B cell (primary cell): ENCODE results near the gene CILP2. TPM values are rescaled to one million over a fixed set of nuclear protein-coding genes. Genes with fewer than 3 reads are reported as not detected.
A peak's percentile ranks its signal among the peaks of the same experiment; 100 is the strongest.

Source experiments
- ATAC-seq: fragments of 200-7000 bp; cut with Tn5 transposase; one replicate; pipeline ENCODE4 v1.10.0; 2021; ENCODE audit warnings: low read depth, mild to moderate bottlenecking, moderate number of reproducible peaks, moderate library complexity
- CTCF ChIA-PET: fragments of 350-600 bp; sonication (Branson Sonifier 250); formaldehyde crosslinking; loops from one replicate; lab custom pipeline; 2021; ENCODE audit warnings: antibody characterized with exemption, inconsistent platforms; lab: Charles Lee
- POLR2A ChIA-PET: fragments of 350-600 bp; sonication (Branson Sonifier 250); formaldehyde crosslinking; loops from one replicate; lab custom pipeline; 2021; ENCODE audit warnings: antibody characterized with exemption; lab: Charles Lee
- DNase-seq: peaks from one replicate; pipeline ENCODE4 v3.0.0; 2013
- H2AFZ ChIP-seq: 2 replicates; pipeline ENCODE4 v1.6.1; 2012; ENCODE audit warnings: mild to moderate bottlenecking, low read depth, low read length; ENCODE audit not compliant: insufficient read depth, poor library complexity, severe bottlenecking
- H3K27ac ChIP-seq, 2 donors: 1 replicate in 1 of 2; 2 replicates in 1 of 2; pipeline ENCODE4 v1.5.1; 2012 to 2013; ENCODE audit warnings: low read length in 2 of 2, mild to moderate bottlenecking in 2 of 2, moderate library complexity in 1 of 2
- H3K27me3 ChIP-seq, 4 experiments: fragments of 200-600 bp in 1 of 4; sonication (generic) in 1 of 4; replicated peaks in 1 of 4; 1 replicate in 2 of 4; 2 replicates in 2 of 4; pipeline versions ENCODE4 v1.6.1 to v1.7.0; 2013 to 2016; ENCODE audit warnings: low read length in 3 of 4, mild to moderate bottlenecking in 2 of 4, mixed read lengths in 1 of 4, moderate library complexity in 1 of 4; ENCODE audit not compliant: insufficient read depth in 4 of 4, control insufficient read depth in 3 of 4; ENCODE audit errors: control extremely low read depth in 1 of 4
- H3K36me3 ChIP-seq, 2 experiments: replicated peaks in 1 of 2; 1 replicate in 1 of 2; 2 replicates in 1 of 2; pipeline versions ENCODE4 v1.6.1 to v1.7.1; 2013; ENCODE audit warnings: low read length in 1 of 2; ENCODE audit not compliant: insufficient read depth in 2 of 2, control insufficient read depth in 1 of 2; ENCODE audit errors: control extremely low read depth in 1 of 2, extremely low read depth in 1 of 2
- H3K4me1 ChIP-seq, 2 donors: fragments of 200-600 bp in 1 of 2; sonication (generic) in 1 of 2; 1 replicate in 1 of 2; 2 replicates in 1 of 2; pipeline versions ENCODE4 v1.5.1 to v1.6.1; 2013 to 2017; ENCODE audit warnings: low read length in 2 of 2; ENCODE audit not compliant: control insufficient read depth in 2 of 2, insufficient read depth in 2 of 2
- H3K4me2 ChIP-seq: replicated peaks from 2 replicates; pipeline ENCODE3; 2012; ENCODE audit warnings: mild to moderate bottlenecking, low read depth, low read length; ENCODE audit not compliant: poor library complexity, severe bottlenecking
- H3K4me3 ChIP-seq, 5 experiments: fragments of 200-600 bp in 1 of 5; sonication (generic) in 1 of 5; 1 replicate in 3 of 5; 2 replicates in 2 of 5; pipeline versions ENCODE4 v1.5.1 to v1.7.0; 2011 to 2016; ENCODE audit warnings: low read length in 4 of 5, mild to moderate bottlenecking in 4 of 5, low read depth in 2 of 5, control low read depth in 1 of 5, moderate library complexity in 1 of 5; ENCODE audit not compliant: insufficient read depth in 1 of 5; ENCODE audit errors: control extremely low read depth in 1 of 5, extremely low read depth in 1 of 5
- H3K79me2 ChIP-seq: fragments of 200-600 bp; sonication (generic); one replicate; pipeline ENCODE4 v1.6.0; 2016; ENCODE audit warnings: low read length; ENCODE audit not compliant: control insufficient read depth, insufficient read depth
- H3K9ac ChIP-seq: fragments of 200-600 bp; sonication (generic); 2 replicates; pipeline ENCODE4 v1.6.1; 2017; ENCODE audit warnings: mild to moderate bottlenecking, low read length, moderate library complexity
- H3K9me3 ChIP-seq, 3 donors: one replicate each; pipeline versions ENCODE4 v1.6.1 to v1.7.1; 2013; ENCODE audit warnings: low read length in 2 of 3; ENCODE audit not compliant: control insufficient read depth in 2 of 3, insufficient read depth in 1 of 3; ENCODE audit errors: control extremely low read depth in 1 of 3
- H4K20me1 ChIP-seq: 2 replicates; pipeline ENCODE4 v1.6.0; 2012; ENCODE audit warnings: mild to moderate bottlenecking, low read length; ENCODE audit not compliant: insufficient read depth, control insufficient read depth, poor library complexity, severe bottlenecking
- H3K27ac Mint-ChIP-seq: one replicate; pipeline ENCODE4 v1.8.0; 2021; ENCODE audit warnings: mixed read lengths
- H3K27me3 Mint-ChIP-seq: one replicate; pipeline ENCODE4 v1.8.0; 2021; ENCODE audit warnings: mixed read lengths
- H3K4me1 Mint-ChIP-seq: one replicate; pipeline ENCODE4 v1.8.0; 2021; ENCODE audit warnings: mixed read lengths
- H3K4me3 Mint-ChIP-seq: one replicate; pipeline ENCODE4 v1.8.0; 2021; ENCODE audit warnings: mixed read lengths
- H3K9me3 Mint-ChIP-seq: one replicate; pipeline ENCODE4 v1.8.0; 2022; ENCODE audit warnings: mixed read lengths; ENCODE audit not compliant: insufficient read depth
- CTCF ChIP-seq: fragments of 200-600 bp; IDR thresholded peaks from one replicate; pipeline ENCODE4 v1.8.0; 2022; ENCODE audit warnings: antibody characterized with exemption, mild to moderate bottlenecking
- EZH2 ChIP-seq: IDR thresholded peaks from 2 replicates; pipeline ENCODE4 v1.6.1; 2012; ENCODE audit warnings: borderline replicate concordance, low read depth, mild to moderate bottlenecking, moderate library complexity, low read length; ENCODE audit not compliant: insufficient read depth, poor library complexity, severe bottlenecking
- WGBS: methylation state at CpG from one replicate; pipeline ENCODE4 v1.1.5; 2013; ENCODE audit warnings: missing lambda C conversion rate; ENCODE audit not compliant: insufficient coverage; 5-methylcytosine and 5-hydroxymethylcytosine counted together
- intact Hi-C: fragments of 100-400 bp; cut with micrococcal nuclease; formaldehyde crosslinking; loops from one replicate; pipeline ENCODE4 v1.10.0; 2022
- polyA plus RNA-seq: library from polyadenylated mRNA; depleted of rRNA; stranded (reverse); fragments of >200 nt; gene quantifications from 2 replicates; pipeline ENCODE4 v1.2.3, GENCODE V29; 2012
- total RNA-seq, 2 donors: library from RNA; stranded (reverse); fragments of 120-200 nt in 1 of 2; gene quantifications; 1 replicate in 1 of 2; 2 replicates in 1 of 2; pipeline versions ENCODE4 v1.2.3 to v1.2.4, GENCODE V29; 2013 to 2022

The CILP2 gene
- total and polyA plus RNA-seq, 2 donors (not counting 1 experiment from before 2014, with no cell fraction given): 0.04 to 0.12 TPM

GRCh38 chr19:19550972-19551852 is 13.1 kb downstream of the CILP2 start:
- ChIA-PET POLR2A (no interaction called here), CTCF (interaction anchor here (1.0 to 2.8 kb wide), 2 partner anchors 19 to 27 kb away, joined by 3 to 8 read pairs; no protein-coding TSS in a partner anchor)
- Histone ChIP-seq H3K4me2 (no peak overlapping the region), H3K4me1 (peaks cover 0 to 2% of the 10 kb centered on the region in 2 donors), H3K27me3 (peaks cover 0 to 12% (median 0%) of the 10 kb centered on the region in 4 experiments), H3K4me3 (no peak overlapping the region), H3K9ac (no peak overlapping the region), H3K9me3 (peaks cover 0 to 11% (median 0%) of the 10 kb centered on the region in 3 donors), H4K20me1 (no peaks in the 10 kb centered on the region), H3K79me2 (no peaks in the 10 kb centered on the region), H3K27ac (no peak overlapping the region), H3K36me3 (no peaks in the 10 kb centered on the region), H2AFZ (no peak overlapping the region)
- DNase-seq (no peak), ATAC-seq (no peak)
- intact Hi-C loops: no loop called here
- H3K27me3 Mint-ChIP-seq: peaks cover 8% of the 10 kb centered on the region
- no peaks in the 10 kb centered on the region for H3K9me3 Mint-ChIP-seq
- H3K27ac Mint-ChIP-seq: peak overlapping the region; percentile 6
- 79% methylated on average over 10 of the region's 10 CpGs for WGBS
- H3K4me3 Mint-ChIP-seq: no peak overlapping the region
- TF ChIP-seq EZH2: no peak
- no peak for TF ChIP-seq CTCF
- H3K4me1 Mint-ChIP-seq: no peaks in the 10 kb centered on the region

GRCh38 chr19:19551853-19552192 is 13.8 kb downstream of the CILP2 start:
- no peaks in the 10 kb centered on the region for H3K9me3 Mint-ChIP-seq
- Histone ChIP-seq H4K20me1 (no peaks in the 10 kb centered on the region), H3K4me3 (no peak overlapping the region), H3K4me2 (no peak overlapping the region), H2AFZ (no peak overlapping the region), H3K4me1 (peaks cover 0 to 2% of the 10 kb centered on the region in 2 donors), H3K79me2 (no peaks in the 10 kb centered on the region), H3K27me3 (peaks cover 0 to 12% (median 0%) of the 10 kb centered on the region in 4 experiments), H3K9ac (no peak overlapping the region), H3K36me3 (no peaks in the 10 kb centered on the region), H3K27ac (no peak overlapping the region), H3K9me3 (peaks cover 0 to 11% (median 0%) of the 10 kb centered on the region in 3 donors)
- H3K4me3 Mint-ChIP-seq: no peak overlapping the region
- no peaks in the 10 kb centered on the region for H3K4me1 Mint-ChIP-seq
- peaks cover 8% of the 10 kb centered on the region for H3K27me3 Mint-ChIP-seq
- WGBS: 89% methylated on average over 14 of the region's 14 CpGs
- ATAC-seq (no peak), DNase-seq (no peak)
- POLR2A ChIA-PET: no interaction called here
- TF ChIP-seq EZH2: no peak
- no peak for TF ChIP-seq CTCF
- intact Hi-C loops: no loop called here
- no peak overlapping the region for H3K27ac Mint-ChIP-seq
- CTCF ChIA-PET: interaction anchor here (1.0 to 2.8 kb wide), 2 partner anchors 19 to 26 kb away, joined by 3 to 8 read pairs; no protein-coding TSS in a partner anchor
